Endothelial cell of umbilical vein (primary cell): Measurements from ENCODE around the gene CMTR2. TPM values are rescaled to one million over a fixed set of nuclear protein-coding genes. Genes with fewer than 3 reads are reported as not detected.

Experiments
- BruUV-seq: library from RNA; stranded (reverse); fragments of 400-500 nt; replicated peaks from 2 replicates; lab custom pipeline; 2021; lab: Mats Ljungman, UMichigan
- CTCF ChIA-PET: fragments of 300-600, 350-600 bp; sonication (Branson Sonifier 250); formaldehyde crosslinking; loops from one replicate; lab custom pipeline; 2021; ENCODE audit warnings: antibody characterized with exemption, inconsistent platforms; lab: Charles Lee
- POLR2A ChIA-PET: fragments of 300-600, 350-600 bp; sonication (Branson Sonifier 250); formaldehyde crosslinking; loops from one replicate; lab custom pipeline; 2021; ENCODE audit warnings: antibody characterized with exemption, inconsistent platforms; lab: Charles Lee
- DNase-seq: peaks from one replicate; pipeline ENCODE4 v3.0.0-alpha.2; 2011; ENCODE audit warnings: low read depth, low spot score
- FAIRE-seq: peaks from 2 replicates; lab custom pipeline; 2011; peaks lifted over from hg19 to GRCh38; lab: Jason Lieb, UNC
- H2AFZ ChIP-seq: 2 replicates; pipeline ENCODE4 v1.6.0; 2012; ENCODE audit warnings: low read depth, low read length, control low read depth, inconsistent platforms
- H3K27ac ChIP-seq: 2 replicates; pipeline ENCODE4 v1.5.1; 2011; ENCODE audit warnings: low read depth, mild to moderate bottlenecking, control low read depth, low read length, moderate library complexity; ENCODE audit not compliant: insufficient read depth
- H3K27me3 ChIP-seq, 2 experiments: 2 replicates each; pipeline versions ENCODE4 v1.6.0 to v1.6.1; 2011; ENCODE audit warnings: low read length in 2 of 2, mixed read lengths in 1 of 2; ENCODE audit not compliant: control insufficient read depth in 2 of 2, insufficient read depth in 2 of 2
- H3K36me3 ChIP-seq, 2 experiments: 2 replicates in 1 of 2; 3 replicates in 1 of 2; pipeline ENCODE4 v1.5.1; 2011; ENCODE audit warnings: low read length in 2 of 2, mild to moderate bottlenecking in 1 of 2, moderate library complexity in 1 of 2; ENCODE audit not compliant: control insufficient read depth in 2 of 2, insufficient read depth in 2 of 2; ENCODE audit errors: extremely low read depth in 1 of 2
- H3K4me1 ChIP-seq: 3 replicates; pipeline ENCODE4 v1.5.1; 2011; ENCODE audit warnings: mild to moderate bottlenecking, low read length; ENCODE audit not compliant: control insufficient read depth, insufficient read depth; ENCODE audit errors: extremely low read depth
- H3K4me2 ChIP-seq: 2 replicates; pipeline ENCODE4 v1.6.1; 2011; ENCODE audit warnings: low read length, control low read depth, mixed read lengths; ENCODE audit not compliant: insufficient read depth
- H3K4me3 ChIP-seq, 3 experiments: fragments of 200-600 bp in 1 of 3; sonication (generic), shearing (Covaris generic) in 1 of 3; replicated peaks in 1 of 3; 2 replicates each; pipeline ENCODE4 v1.5.1; 2011 to 2016; ENCODE audit warnings: control low read depth in 3 of 3, low read length in 3 of 3, mild to moderate bottlenecking in 2 of 3, inconsistent platforms in 1 of 3, low read depth in 1 of 3, moderate library complexity in 1 of 3; ENCODE audit not compliant: insufficient read depth in 1 of 3
- H3K79me2 ChIP-seq: 2 replicates; pipeline ENCODE4 v1.6.0; 2012; ENCODE audit warnings: low read length, inconsistent platforms; ENCODE audit not compliant: control insufficient read depth, insufficient read depth
- H3K9ac ChIP-seq: replicated peaks from 2 replicates; pipeline ENCODE3; 2011; ENCODE audit warnings: low read length, control low read depth; ENCODE audit not compliant: insufficient read depth; ENCODE audit errors: extremely low read depth
- H3K9me1 ChIP-seq: replicated peaks from 3 replicates; pipeline ENCODE4 v1.6.0; 2011; ENCODE audit warnings: mild to moderate bottlenecking, low read length; ENCODE audit not compliant: control insufficient read depth, insufficient read depth; ENCODE audit errors: extremely low read depth
- H3K9me3 ChIP-seq: replicated peaks from 2 replicates; pipeline ENCODE4 v1.5.1; 2012; ENCODE audit warnings: low read length, inconsistent platforms; ENCODE audit not compliant: control insufficient read depth, insufficient read depth
- H4K20me1 ChIP-seq: replicated peaks from 2 replicates; pipeline ENCODE3; 2011; ENCODE audit warnings: mild to moderate bottlenecking, low read length; ENCODE audit not compliant: control insufficient read depth, insufficient read depth; ENCODE audit errors: extremely low read depth
- EZH2 ChIP-seq: IDR thresholded peaks from 2 replicates; pipeline ENCODE4 v1.6.1; 2012; ENCODE audit warnings: borderline replicate concordance, low read depth, mild to moderate bottlenecking, moderate library complexity, low read length, inconsistent platforms; ENCODE audit not compliant: severe bottlenecking
- FOS ChIP-seq: IDR thresholded peaks from 2 replicates; pipeline ENCODE4 v1.6.1; 2011; ENCODE audit warnings: mild to moderate bottlenecking, low read length, moderate library complexity, borderline replicate concordance; ENCODE audit not compliant: insufficient read depth
- GATA2 ChIP-seq: IDR thresholded peaks from 2 replicates; pipeline ENCODE4 v1.7.0; 2011; ENCODE audit warnings: low read depth, mild to moderate bottlenecking, moderate library complexity, mixed read lengths, low read length; ENCODE audit not compliant: insufficient read length, insufficient read depth
- JUN ChIP-seq: IDR thresholded peaks from 2 replicates; pipeline ENCODE4 v1.6.1; 2011; ENCODE audit warnings: borderline replicate concordance, low read depth; ENCODE audit not compliant: insufficient read length, insufficient read depth
- MYC ChIP-seq: IDR thresholded peaks from one replicate; pipeline ENCODE4 v1.6.1; 2011; ENCODE audit warnings: mild to moderate bottlenecking, low read depth, low read length
- POLR2A ChIP-seq: IDR thresholded peaks from 2 replicates; pipeline ENCODE4 v1.6.1; 2012; ENCODE audit warnings: low read depth, mild to moderate bottlenecking, control low read depth, low read length
- POLR2AphosphoS5 ChIP-seq: IDR thresholded peaks from 2 replicates; pipeline ENCODE4 v1.6.1; 2012; ENCODE audit warnings: low read depth, mild to moderate bottlenecking, control low read depth, low read length, moderate library complexity; ENCODE audit not compliant: insufficient read depth
- dilution Hi-C: fragments of 300-500 bp; cut with MboI; formaldehyde crosslinking; loops from one replicate; pipeline ENCODE4 v1.15.0; 2019; ENCODE audit warnings: low sequenced_read_pairs; ENCODE audit not compliant: extremely low pct_ligation_motif_present
- intact Hi-C: fragments of 100-400 bp; cut with micrococcal nuclease; formaldehyde crosslinking; loops from one replicate; pipeline ENCODE4 v1.10.0; 2022
- polyA plus RNA-seq, 4 experiments: library from polyadenylated mRNA; depleted of rRNA in 3 of 4; stranded (reverse) in 3 of 4; unstranded in 1 of 4; fragments of >200 nt; gene quantifications; 2 replicates each; pipeline versions ENCODE4 v1.2.1 to v1.2.3, GENCODE V29; 2011 to 2012; ENCODE audit warnings: missing spikeins in 1 of 4
- total RNA-seq: library from RNA; stranded (reverse); gene quantifications from 2 replicates; pipeline ENCODE4 v1.2.3, GENCODE V29; 2021
- TF ChIP-seq, protein P1 (sequence below), 2 donors: IDR thresholded peaks; 1 replicate in 1 of 2; 2 replicates in 1 of 2; pipeline ENCODE4 v1.5.1; 2011; ENCODE audit warnings: low read length in 2 of 2, mild to moderate bottlenecking in 2 of 2, moderate library complexity in 2 of 2, control low read depth in 1 of 2, inconsistent platforms in 1 of 2, low read depth in 1 of 2; ENCODE audit not compliant: insufficient read depth in 1 of 2; ENCODE audit errors: extremely low read depth in 1 of 2
- TF ChIP-seq, protein P2 (sequence below): IDR thresholded peaks from 2 replicates; pipeline ENCODE4 v1.6.1; 2011; ENCODE audit not compliant: insufficient read depth, insufficient read length

CMTR2 gene
- total and polyA plus RNA-seq, 2 donors (not counting 3 experiments of a cell fraction or from before 2014, with no cell fraction given), result 11.6 to 18.8 TPM

DNA sequence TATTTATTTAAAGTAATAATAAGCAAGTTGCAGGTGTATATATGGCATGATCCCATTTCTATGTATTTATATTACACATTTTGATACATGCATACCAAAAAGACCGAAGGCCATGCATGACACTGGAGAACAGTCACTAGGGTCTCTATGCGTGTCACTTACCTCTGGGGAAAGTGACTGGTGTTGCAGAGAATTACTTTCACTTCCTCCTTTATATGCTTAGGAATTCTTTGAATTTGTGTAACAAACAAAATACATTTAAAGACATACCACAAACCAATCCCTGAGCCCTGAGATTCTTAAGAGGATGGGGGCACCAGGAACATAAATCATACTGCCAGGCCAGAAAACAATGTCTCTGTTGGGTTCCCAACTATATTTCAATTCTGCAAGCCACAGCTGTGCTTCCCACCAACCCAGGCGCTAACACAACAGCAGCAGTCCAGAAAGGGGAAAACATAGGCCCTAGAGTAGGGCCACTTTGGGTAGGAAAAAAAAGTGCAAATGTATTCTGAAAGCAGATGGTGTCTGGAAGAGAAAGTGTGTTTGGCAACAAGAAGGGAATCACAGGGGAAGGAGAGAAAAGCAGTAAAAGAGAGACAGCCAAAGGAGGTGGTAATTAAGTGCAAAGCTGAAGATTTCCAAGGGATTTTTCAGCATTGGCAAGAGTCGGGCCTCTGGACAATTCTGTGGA is 34.2 kb downstream of the CMTR2 start:
- dilution Hi-C loops, result no loop called here
- ChIA-PET CTCF (interaction anchor here (1.6 kb wide), 1 partner anchor 57 kb away, joined by 5 read pairs; no protein-coding TSS in a partner anchor), POLR2A (no interaction called here)
- Histone ChIP-seq H4K20me1 (no peaks in the 10 kb centered on the region), H3K4me1 (no peaks in the 10 kb centered on the region), H3K9ac (no peak overlapping the region), H3K4me3 (no peak overlapping the region), H2AFZ (no peak overlapping the region), H3K9me1 (no peaks in the 10 kb centered on the region), H3K27me3 (peaks cover 3 to 5% of the 10 kb centered on the region in 2 experiments), H3K9me3 (no peaks in the 10 kb centered on the region), H3K36me3 (no peaks in the 10 kb centered on the region), H3K27ac (no peak overlapping the region), H3K4me2 (no peak overlapping the region), H3K79me2 (no peaks in the 10 kb centered on the region)
- TF ChIP-seq EZH2, result no peak
- no peak for TF ChIP-seq POLR2A
- no peak for TF ChIP-seq JUN
- TF ChIP-seq, protein P1, sequence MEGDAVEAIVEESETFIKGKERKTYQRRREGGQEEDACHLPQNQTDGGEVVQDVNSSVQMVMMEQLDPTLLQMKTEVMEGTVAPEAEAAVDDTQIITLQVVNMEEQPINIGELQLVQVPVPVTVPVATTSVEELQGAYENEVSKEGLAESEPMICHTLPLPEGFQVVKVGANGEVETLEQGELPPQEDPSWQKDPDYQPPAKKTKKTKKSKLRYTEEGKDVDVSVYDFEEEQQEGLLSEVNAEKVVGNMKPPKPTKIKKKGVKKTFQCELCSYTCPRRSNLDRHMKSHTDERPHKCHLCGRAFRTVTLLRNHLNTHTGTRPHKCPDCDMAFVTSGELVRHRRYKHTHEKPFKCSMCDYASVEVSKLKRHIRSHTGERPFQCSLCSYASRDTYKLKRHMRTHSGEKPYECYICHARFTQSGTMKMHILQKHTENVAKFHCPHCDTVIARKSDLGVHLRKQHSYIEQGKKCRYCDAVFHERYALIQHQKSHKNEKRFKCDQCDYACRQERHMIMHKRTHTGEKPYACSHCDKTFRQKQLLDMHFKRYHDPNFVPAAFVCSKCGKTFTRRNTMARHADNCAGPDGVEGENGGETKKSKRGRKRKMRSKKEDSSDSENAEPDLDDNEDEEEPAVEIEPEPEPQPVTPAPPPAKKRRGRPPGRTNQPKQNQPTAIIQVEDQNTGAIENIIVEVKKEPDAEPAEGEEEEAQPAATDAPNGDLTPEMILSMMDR (IDR thresholded peaks at IDR 0.05; ENCODE audit: extremely low read depth in 1 of 2, insufficient read depth in 1 of 2, low read depth in 1 of 2, low read length in 2 of 2), result no peak
- no peak for TF ChIP-seq FOS
- TF ChIP-seq, protein P2, sequence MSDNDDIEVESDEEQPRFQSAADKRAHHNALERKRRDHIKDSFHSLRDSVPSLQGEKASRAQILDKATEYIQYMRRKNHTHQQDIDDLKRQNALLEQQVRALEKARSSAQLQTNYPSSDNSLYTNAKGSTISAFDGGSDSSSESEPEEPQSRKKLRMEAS, result no peak
- TF ChIP-seq POLR2AphosphoS5, result no peak
- TF ChIP-seq MYC, result no peak
- TF ChIP-seq GATA2, result no peak
- BruUV-seq, result no TSS peak
- intact Hi-C loops, result no loop called here
- FAIRE-seq, result no peak
- DNase-seq, result no peak
